ENCODE measurements around the gene PIGP.
"Not testable (repeated sequence)": the region's sequence is repeated elsewhere in the genome, so short reads cannot be mapped to it uniquely, and the experiment has no call there.

Gene PIGP

DNA sequence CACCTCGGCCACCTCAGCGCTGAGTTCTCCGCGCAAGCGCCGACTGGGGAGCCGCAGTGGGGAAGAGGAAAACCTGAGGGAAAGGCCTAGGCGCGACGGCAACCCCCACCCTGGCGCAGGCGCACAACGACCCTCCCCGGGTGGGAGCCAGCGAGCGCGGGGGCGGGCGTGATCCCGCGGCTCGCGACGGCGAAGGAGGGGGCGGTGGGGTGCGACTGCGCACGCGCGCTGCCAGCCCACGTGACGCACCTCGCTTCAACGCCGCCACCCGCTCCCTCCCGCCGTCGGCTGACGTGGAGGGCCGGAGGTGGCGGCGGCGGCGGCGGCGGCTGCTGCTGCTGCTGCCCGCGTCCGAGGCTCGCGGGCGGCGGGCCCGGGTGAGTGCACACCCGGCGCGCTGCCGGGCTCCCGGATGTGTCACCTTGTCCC lies at the start of gene PIGP, which contains the start of gene TTC3:
PIGP (minus strand) TSS at position 84 of the 429 bp plus-strand sequence. CDS start 556 bp downstream, outside the sequence.
TTC3 (plus strand) TSS at position 267 of the 429 bp plus-strand sequence. CDS start 14,004 bp downstream, outside the sequence.
- peak; percentile 90 for DNase-seq (ENCODE audit: low read depth)

DNA sequence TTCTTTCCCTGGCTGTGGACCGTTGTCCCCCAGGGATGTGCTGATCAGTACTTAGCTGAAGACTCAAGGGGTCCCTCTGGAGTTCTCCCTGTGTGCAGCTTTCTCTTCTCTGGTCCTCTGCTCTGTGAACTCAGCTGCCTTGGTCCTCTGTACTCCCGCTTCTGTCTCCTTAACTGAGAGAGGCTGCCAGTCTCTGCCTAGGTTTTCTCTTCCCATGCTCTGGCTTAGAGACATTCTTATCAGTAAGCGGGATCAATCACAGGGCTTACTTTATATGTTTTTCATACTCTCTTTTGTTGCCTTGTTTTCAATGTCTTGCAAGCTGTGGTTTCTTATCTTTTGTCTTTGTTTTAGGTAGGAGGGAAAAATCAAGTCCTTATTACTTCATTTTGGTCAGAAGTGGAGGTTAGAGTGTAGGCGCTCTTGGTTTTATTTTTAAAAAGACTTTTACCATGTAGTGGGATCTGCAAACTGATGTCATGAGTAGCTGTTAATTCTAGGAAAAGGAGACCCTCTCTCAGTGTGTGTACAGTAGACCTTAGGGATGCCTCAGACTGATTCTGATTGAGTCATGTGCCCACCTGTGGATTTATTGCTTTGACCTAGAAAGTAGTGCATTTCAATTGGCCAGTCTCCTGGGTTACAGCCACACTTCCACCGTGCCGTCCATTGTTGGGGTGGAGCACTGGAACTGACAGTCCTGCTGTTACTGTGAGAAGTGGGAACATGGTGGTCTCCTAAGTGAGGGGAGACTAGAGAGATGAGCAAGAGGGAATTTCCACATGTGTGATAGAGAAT lies 46.7 kb upstream of the PIGP start:
- DNase-seq (ENCODE audit: low read depth), result no peak

DNA sequence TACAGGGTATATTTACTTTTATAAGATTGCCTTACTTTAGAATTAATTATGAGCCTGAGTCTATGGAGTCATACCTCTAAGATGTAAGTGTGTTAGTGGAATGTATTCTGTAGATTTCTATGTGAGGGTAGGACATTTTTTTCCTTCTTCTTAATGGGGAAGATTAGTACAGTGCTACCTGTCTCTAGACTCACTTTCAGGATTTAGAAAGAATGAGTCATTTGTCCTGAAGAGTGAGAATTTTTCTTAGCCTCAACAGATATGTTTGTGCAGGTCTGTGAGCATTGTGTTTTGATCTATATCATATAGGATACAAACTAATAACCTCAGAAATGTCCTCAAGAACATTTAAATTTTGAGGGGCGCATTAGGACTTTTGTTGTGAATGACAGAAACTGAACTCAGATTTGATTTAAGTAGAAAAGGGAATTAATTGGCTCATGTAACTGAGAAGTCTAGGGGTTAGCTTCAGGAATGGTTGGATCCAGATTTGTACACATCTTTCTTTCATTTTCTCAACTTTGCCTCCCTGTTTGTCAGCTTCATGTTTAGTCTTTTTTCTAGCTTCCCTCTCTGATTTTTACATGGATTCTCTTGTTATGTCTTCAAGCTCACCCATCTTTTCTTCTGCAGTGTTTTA lies 45.4 kb upstream of the PIGP start:
- DNase-seq (ENCODE audit: low read depth), result no peak

DNA sequence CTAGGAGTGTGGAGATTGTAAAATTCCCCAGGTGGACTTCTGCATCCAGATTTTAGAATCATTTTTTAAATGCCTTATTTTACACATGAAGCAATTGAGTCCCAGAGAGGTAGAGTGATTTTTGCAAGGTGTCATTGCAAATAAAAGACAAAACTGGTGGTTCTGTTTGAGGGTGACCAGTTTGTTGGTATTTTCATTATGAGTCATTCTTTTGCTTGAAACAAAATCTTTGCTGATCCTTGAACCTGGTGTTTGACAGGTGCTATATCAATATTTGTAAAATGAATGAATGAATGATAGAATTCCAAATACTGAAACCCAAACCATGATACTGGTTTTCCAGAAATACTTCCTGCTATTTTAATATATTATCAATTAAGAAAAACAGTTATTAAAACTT lies 44.3 kb upstream of the PIGP start:
- DNase-seq (ENCODE audit: low read depth), result no peak

DNA sequence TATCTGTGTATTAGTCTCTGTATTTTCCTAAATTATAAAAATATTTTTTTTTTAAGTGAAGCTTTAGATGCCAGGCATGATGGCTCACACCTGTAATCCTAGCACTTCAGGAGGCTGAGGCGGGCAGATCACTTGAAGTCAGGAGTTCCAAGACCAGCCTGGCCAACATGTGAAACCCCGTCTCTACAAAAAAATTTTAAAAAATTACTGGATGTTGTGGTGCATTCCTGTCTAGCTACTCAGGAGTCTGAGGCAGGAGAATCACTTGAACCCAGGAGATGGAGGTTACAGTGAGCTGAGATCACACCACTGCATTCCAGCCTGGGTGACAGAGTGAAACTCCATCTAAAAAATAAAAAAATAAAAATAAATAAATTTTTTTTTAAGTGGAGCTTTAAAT lies 43.6 kb upstream of the PIGP start:
- peak; percentile 11 for DNase-seq (ENCODE audit: low read depth)

DNA sequence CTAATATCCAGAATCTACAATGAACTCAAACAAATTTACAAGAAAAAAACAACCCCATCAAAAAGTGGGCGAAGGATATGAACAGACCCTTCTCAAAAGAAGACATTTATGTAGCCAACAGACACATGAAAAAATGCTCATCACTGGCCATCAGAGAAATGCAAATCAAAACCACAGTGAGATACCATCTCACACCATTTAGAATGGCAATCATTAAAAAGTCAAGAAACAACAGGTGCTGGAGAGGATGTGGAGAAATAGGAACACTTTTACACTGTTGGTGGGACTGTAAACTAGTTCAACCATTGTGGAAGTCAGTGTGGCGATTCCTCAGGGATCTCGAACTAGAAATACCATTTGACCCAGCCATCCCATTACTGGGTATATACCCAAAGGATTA lies 41.4 kb upstream of the PIGP start:
- DNase-seq (ENCODE audit: low read depth), result not testable (repeated sequence)

DNA sequence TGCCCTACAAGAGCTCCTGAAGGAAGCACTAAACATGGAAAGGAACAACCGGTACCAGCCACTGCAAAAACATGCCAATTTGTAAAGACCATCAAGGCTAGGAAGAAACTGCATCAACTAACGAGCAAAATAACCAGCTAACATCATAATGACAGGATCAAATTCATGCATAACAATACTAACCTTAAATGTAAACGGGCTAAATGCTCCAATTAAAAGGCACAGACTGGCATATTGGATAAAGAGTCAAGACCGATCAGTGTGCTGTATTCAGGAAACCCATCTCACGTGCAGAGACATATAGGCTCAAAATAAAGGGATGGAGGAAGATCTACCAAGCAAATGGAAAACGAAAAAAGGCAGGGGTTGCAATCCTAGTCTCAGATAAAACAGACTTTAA lies 38.2 kb upstream of the PIGP start:
- DNase-seq (ENCODE audit: low read depth), result not testable (repeated sequence)

DNA sequence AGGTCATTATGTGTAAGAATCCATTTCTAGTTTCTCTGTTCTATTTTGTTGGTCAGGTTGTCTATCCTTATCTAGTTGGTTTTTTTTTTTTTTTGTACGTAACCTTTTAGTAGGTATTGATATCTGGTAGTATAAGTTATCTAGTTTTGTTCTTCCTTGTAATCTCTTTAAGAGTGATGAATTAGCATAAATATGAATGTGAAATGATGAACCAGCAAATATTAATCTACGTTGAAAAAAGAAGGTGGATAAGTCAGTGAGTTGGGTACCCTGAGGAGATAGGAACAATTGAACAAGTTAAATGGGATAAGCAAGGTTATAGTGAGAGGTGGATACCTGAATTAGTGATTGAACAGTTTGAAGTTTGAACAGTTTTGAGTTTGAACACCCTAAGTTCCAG lies 34.1 kb upstream of the PIGP start:
- DNase-seq (ENCODE audit: low read depth), result no peak

DNA sequence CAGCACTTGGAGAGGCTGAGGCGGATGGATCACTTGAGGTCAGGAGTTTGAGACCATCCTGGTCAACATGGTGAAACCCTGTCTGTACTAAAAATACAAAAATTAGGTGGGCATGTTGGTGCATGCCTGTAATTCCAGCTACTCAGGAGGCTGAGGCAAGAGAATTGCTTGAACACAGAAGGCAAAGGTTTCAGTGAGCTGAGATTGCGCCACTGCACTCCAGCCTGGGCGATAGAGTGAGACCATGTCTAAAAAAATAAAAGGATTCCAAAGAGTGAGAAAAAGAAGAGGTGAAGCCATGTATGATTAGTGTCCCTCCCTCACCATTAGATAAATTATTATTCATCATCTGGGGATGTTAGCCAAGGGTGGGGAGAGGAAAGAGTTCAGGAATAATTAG lies 29.9 kb upstream of the PIGP start:
- not testable (repeated sequence) for DNase-seq (ENCODE audit: low read depth)

DNA sequence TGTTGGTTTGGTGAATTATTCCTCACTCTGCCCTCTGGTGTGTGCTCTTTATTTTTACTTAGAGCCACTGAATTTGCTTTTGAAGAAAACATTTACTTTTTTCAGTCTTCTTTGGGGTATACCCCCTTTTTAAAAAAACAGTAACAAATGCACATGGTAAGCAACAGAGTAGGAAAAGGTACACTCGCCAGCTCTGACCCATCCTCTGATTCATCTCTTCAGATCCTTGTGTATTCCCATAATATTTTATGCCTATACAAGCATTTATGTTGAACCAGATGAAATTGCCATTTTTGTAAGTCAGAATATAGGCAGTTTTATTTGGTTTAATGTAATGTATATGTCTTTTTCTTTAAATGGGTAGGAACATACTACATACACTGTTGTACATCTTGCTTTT lies 28.5 kb upstream of the PIGP start:
- DNase-seq (ENCODE audit: low read depth), result peak; percentile 37

DNA sequence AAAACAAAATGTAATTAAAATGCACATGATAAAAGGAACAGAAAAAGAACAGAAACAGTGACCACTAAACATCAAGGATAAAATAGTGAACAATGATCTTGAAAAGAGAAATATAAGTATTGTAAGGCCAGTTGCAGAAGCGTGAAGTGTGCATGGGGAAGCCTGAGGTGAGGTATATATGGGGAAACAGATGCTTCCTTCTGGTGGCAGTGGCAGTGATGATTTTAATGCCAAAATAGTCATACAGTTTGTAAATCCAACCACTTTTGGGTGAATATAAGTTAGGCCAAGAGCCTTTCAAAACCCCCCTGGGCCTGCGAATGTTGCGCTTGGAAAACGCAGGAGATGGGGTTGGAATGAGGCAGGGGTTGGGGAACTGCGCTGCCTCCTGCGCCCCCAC lies 27.4 kb upstream of the PIGP start:
- no peak for DNase-seq (ENCODE audit: low read depth)

DNA sequence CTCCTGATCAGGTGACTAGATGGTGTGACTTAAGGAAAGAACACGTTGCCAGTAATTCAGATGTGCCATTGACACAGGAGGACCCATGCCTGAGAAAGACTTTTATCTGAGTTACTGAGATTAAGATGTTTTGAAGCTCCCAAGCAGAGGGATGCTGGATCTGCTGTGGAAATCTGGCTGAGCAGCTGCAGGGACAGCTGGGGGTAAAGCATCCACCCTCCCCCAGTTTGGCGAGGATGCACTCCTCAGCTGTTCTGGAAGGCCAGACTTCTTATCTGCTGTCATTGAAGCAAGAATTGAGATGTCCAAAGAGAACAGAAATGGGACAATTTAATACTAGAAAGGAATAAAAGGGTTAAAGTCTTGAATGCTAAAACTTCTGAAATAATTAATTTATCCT lies 25.9 kb upstream of the PIGP start:
- DNase-seq (ENCODE audit: low read depth), result no peak

DNA sequence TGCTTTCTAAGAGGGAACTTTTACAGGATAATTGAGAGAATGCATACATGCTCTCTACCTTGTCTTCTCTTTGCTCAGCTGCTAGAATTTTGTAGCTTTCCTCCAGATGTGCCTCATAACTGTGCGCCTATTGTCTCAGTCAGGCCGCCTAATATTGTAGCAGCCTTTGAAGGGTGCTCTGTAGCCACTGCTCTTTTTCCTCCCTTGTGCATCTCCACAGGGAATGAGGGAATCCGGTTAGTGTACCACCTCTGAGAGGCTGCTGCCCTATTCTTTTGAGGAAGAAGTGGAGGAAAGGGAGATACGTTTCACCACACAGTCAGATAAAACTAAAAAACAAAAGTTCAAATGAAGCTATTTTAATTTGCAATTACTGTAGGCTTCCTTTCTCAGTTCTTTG lies 22.9 kb upstream of the PIGP start:
- no peak for DNase-seq (ENCODE audit: low read depth)

DNA sequence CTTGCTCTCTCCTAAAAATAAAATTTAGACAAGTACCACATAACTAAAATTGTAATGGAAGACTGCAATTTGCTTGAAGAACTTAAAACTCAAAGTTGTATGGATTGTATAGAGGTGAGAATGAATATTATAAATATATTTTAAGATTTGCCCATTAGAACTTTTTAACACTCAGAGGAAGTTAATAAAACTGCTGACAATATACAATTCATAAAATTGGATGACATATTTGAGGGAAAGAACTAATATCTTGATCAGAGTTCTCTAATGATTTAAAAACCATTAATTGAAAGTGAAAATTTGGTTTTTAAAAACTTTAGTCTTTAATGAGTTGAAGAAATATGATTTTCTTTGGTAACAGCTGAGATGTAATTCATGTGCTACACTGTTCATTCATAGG lies 21.1 kb upstream of the PIGP start:
- no peak for DNase-seq (ENCODE audit: low read depth)

DNA sequence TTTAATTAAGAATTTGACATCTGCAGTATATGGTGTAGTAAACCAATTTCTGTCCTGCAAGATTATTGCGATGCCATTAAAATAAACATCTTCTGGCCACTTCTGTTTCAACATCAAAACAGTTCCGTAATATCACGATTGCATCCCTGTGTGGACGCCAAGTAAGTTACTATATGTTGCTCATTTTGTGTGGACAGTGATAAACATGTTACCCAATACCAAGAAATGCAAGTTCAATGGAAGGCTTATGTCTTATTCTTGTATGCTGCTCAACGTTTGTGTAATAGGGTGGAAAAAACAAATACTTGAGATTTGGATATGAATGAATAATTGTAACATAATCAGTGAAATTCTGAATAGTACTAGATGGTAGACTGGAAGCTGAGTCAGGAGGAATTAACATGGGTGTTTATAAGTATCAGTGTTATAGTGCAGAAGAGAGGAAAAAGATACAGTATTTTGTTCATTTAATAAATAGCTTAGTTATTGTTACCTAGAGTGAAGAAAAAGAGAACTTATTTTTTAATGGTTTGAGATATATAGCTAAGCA lies 15.4 kb upstream of the PIGP start:
- DNase-seq (ENCODE audit: low read depth), result no peak

DNA sequence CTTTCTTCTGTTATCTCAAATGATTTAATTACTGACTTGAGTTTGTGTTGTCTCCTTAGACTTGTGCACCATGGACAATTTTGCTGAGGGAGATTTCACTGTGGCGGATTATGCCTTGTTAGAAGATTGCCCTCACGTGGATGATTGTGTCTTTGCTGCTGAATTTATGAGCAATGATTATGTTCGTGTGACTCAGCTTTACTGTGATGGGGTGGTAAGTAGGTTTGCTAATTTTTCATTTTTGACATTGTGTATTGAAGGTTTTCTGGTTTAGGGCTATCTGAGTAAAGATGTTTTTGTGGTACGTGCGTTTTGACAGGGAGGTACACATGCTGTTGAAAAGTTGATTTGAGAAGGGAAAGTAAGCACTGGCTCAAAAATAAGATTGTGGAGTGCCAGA lies 14.3 kb upstream of the PIGP start:
- peak; percentile 75 for DNase-seq (ENCODE audit: low read depth)

DNA sequence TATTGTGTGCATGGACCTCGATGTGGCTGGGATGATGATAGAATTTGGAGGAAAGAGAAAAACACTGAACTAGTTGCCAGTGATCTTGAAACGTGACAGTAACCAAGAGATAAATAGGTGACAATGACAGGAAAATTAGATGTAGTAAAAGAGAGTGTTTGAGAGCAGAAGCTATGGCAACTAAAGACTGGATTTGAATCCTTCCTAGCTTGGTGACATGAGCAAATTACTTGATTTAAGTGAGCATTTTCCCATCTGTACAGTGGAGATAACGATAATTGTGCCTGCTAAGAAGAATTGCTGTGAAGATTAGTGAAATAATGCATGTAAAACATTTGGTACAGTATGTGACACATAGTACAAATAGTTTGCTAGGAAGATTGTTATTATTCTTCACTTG lies 12.9 kb upstream of the PIGP start:
- DNase-seq (ENCODE audit: low read depth), result no peak

DNA sequence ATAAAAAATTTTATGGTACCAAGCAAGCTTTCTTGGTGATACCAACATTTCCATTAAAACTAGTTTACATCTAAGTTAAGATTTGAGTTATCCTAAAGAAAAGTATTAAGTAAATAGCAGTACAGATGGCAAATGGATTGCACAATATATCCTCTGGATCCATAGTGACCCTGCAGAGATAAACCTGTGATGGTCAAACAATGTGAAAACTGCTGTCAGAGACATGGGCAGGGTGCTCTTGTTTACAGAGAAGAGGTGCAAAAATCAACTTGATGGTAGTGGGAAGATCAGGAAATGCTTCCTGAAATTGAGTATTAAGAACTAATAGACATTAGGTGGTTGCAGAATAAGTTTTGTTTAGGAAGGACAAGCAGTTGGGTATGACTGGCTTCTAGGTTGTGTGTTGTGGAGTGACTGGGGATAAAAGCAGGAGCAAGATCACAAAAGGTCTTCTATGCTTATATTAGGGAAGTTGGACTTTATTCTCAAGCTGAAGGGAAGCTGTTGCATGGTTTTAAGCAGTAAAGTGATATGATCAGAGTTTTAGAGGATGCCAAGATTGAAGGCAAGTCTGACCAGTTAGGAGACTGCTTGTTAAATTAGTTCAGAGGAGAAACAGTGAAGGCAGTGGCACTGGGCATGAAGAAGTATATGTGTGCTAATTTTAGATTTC lies 10.1 kb upstream of the PIGP start:
- DNase-seq (ENCODE audit: low read depth), result no peak

DNA sequence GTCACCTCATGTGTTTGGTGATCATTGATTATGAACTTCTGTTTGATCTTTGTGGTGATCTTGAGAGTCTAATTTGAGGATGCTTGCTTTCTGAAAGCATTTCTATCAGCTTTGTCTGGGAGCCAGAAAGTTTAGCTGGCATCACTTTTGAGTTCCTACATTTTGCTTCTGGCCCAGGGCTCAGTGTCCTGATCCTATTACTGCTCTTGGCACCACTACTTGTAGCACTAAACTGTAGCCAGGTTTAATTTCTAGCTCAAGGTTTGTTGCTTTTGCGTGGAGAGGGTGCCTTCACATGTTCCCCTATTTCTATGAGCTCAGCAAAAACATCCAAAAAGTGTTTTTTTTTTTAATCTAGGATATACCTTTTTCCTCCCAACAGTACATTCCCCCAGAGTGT lies 9.5 kb upstream of the PIGP start:
- DNase-seq (ENCODE audit: low read depth), result no peak

DNA sequence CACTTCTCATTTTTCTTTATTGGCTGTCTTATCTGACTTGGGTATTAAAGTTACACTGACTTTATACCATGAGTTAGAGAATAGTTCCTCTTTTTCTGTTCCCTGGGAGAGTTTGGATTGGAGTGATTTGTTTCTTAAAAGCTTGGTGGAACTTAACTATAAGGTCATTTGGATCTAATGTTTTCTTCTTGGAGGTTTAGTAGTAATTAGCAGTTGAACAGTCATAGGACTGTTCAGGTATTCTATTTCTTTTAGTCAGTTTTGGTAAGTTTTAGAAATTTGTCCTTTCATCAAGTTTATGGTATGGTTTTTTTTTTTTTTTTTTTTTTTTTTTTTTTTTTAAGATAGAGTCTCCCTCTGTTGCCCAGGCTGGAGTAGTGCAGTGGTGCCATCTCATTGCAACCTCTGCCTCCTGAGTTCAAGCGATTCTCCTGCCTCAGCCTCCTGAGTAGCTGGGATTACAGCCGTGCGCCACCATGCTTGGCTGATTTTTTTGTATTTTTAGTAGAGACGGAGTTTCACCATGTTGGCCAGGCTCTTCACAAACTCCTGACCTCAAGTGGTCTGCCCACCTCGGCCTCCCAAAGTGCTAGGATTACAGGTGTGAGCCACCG lies 6.4 kb upstream of the PIGP start:
- peak; percentile 45 for DNase-seq (ENCODE audit: low read depth)

DNA sequence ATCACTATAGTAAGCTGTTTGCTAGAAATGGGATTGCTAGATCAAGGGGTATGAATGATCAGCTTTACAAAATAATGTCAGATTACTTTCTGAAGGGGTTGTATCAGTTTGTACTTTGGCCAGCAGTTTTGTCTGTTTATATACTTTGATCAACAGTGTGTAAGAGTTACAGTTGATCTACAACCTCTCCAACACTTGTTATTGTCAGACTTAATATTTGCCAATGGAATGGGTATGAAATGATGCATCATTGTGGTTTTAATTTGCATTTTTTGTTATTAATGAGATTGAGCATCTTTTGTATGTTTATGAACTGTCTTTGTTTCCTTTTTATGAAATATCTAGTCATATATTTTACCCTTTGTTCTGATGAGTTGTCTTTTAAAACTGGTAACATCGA lies 4.5 kb upstream of the PIGP start:
- DNase-seq (ENCODE audit: low read depth), result no peak
